Measurements from ENCODE around the gene FOXF1. TPM values are rescaled to one million over a fixed set of nuclear protein-coding genes. Genes with fewer than 3 reads are reported as not detected.

FOXF1 gene
- total and polyA plus RNA-seq, 9 donors = 0.22 to 1.5 (median 0.45) TPM

DNA sequence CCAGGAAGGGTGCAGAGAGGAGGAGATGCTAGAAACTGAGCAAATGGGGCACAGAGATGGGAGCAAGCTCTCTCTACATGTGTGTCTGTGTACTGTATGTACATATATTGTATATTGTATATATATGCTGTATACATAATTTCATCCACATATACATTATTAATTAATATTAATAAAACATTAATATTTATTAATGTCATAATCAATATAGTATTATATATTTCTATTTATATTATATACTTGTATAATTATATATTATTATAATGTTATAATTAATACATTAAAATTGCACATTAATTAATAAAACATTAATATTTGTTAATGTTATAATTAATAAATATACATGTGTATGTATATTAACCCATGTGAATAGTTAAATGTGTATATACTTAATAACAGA, 31.5 kb upstream of the FOXF1 start:
- TF ChIP-seq, protein P1, sequence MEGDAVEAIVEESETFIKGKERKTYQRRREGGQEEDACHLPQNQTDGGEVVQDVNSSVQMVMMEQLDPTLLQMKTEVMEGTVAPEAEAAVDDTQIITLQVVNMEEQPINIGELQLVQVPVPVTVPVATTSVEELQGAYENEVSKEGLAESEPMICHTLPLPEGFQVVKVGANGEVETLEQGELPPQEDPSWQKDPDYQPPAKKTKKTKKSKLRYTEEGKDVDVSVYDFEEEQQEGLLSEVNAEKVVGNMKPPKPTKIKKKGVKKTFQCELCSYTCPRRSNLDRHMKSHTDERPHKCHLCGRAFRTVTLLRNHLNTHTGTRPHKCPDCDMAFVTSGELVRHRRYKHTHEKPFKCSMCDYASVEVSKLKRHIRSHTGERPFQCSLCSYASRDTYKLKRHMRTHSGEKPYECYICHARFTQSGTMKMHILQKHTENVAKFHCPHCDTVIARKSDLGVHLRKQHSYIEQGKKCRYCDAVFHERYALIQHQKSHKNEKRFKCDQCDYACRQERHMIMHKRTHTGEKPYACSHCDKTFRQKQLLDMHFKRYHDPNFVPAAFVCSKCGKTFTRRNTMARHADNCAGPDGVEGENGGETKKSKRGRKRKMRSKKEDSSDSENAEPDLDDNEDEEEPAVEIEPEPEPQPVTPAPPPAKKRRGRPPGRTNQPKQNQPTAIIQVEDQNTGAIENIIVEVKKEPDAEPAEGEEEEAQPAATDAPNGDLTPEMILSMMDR (IDR thresholded peaks at IDR 0.05) = no peak
- TF ChIP-seq POLR2A (IDR thresholded peaks at IDR 0.05) = no peak
- TF ChIP-seq EP300 (IDR thresholded peaks at IDR 0.05) = no peak
- intact Hi-C loops (cut with DNase I) = no loop called here
- H3K9me3 ChIP-seq = peaks cover 0 to 2% of the 10 kb centered on the region in 2 donors
- H3K27me3 ChIP-seq = no peaks in the 10 kb centered on the region
- H3K4me3 ChIP-seq = no peak overlapping the region
- H3K27ac ChIP-seq = no peak overlapping the region
- no peaks in the 10 kb centered on the region for H3K4me1 ChIP-seq (ENCODE audit: insufficient read depth)
- no peak for DNase-seq
- H3K36me3 ChIP-seq = no peaks in the 10 kb centered on the region

DNA sequence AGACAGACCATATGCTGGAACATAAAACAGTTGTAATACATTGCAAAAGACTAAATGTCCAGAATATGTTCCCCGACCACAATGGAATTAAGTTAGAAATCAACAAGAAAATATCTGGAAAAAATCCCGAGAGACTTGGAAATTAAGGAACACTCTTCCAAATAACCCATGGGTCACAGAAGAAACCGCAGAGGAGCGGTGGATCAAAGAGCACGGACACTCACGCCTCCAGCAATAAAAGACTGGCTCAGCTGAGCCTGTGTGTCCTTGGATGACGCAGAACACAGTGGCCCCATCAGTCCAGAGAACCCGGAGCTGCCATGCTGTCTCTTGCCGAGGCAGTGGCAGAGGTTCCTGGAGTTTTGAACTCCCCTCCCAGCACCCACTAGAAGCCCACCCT, 30.9 kb upstream of the FOXF1 start:
- Histone ChIP-seq H3K27me3 (no peaks in the 10 kb centered on the region), H3K27ac (no peak overlapping the region), H3K36me3 (no peaks in the 10 kb centered on the region), H3K4me3 (no peak overlapping the region), H3K9me3 (peaks cover 0 to 8% of the 10 kb centered on the region in 2 donors), H3K4me1 (ENCODE audit: insufficient read depth) (no peaks in the 10 kb centered on the region)
- no peak for TF ChIP-seq POLR2A (IDR thresholded peaks at IDR 0.05)
- TF ChIP-seq EP300 (IDR thresholded peaks at IDR 0.05) = no peak
- TF ChIP-seq, protein P1 (IDR thresholded peaks at IDR 0.05) = no peak
- DNase-seq = peak in 2 of 5 donors; percentile 20 to 37
- intact Hi-C loops (cut with DNase I) = no loop called here
- WGBS, 3 donors = 7 to 16% (median 12%) methylated on average over 9 of the region's 9 CpGs

DNA sequence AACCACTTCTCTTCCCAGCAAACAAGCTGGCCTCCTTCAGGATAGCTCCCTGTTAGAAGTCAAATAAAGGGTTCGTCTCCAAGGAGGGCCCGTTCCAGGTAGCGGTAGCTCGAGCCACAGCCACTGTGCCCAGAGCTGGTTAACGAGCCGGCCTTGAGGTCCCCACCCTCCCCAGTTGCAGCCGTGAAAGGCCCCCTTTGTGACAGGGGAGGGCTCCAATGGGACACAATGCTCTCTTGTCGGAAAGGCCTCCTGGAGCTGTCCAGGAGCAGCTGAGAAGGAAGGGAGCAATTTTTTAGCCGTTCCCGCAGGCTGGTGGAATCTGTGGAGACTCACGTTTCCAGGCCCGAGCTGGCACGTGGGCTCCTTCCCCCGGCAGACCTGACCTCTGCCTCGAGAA, 29.9 kb upstream of the FOXF1 start:
- intact Hi-C loops (cut with DNase I) = no loop called here
- H3K27ac ChIP-seq = no peak overlapping the region
- DNase-seq = no peak
- H3K9me3 ChIP-seq = peaks cover 0 to 11% of the 10 kb centered on the region in 2 donors
- no peaks in the 10 kb centered on the region for H3K4me1 ChIP-seq (ENCODE audit: insufficient read depth)
- WGBS, 3 donors = 40 to 55% (median 50%) methylated on average over 15 of the region's 15 CpGs
- no peaks in the 10 kb centered on the region for H3K36me3 ChIP-seq
- TF ChIP-seq EP300 (IDR thresholded peaks at IDR 0.05) = no peak
- TF ChIP-seq, protein P1 (IDR thresholded peaks at IDR 0.05) = no peak
- no peaks in the 10 kb centered on the region for H3K27me3 ChIP-seq
- H3K4me3 ChIP-seq = no peak overlapping the region

DNA sequence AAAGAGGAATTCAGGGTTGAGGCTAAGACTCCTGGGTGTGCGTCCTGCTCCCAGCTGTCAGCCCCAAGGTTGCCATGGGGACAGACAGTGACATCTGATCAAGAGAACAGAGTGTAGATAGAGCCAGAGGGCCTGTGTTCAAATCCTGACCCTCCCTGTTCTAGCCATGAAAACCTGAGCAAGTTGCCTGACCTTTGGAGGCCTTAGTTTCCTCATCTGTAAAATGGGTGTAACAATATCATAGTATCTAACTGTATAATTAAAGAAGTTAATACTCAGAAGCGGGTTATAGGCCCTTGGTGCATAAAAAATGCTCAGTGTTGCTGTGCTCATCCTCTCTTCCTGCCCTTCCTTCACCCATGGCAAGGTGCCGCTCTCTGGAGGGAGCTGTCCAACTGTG, 28.7 kb upstream of the FOXF1 start:
- H3K4me3 ChIP-seq = no peak overlapping the region
- H3K27ac ChIP-seq = no peak overlapping the region
- peaks cover 0 to 11% of the 10 kb centered on the region in 2 donors for H3K9me3 ChIP-seq
- no peaks in the 10 kb centered on the region for H3K4me1 ChIP-seq (ENCODE audit: insufficient read depth)
- 80 to 91% (median 84%) methylated on average over 3 of the region's 3 CpGs for WGBS, 3 donors
- intact Hi-C loops (cut with DNase I) = no loop called here
- H3K36me3 ChIP-seq = no peaks in the 10 kb centered on the region
- H3K27me3 ChIP-seq = no peaks in the 10 kb centered on the region
- DNase-seq = no peak
- TF ChIP-seq EP300 (IDR thresholded peaks at IDR 0.05) (no peak), POLR2A (IDR thresholded peaks at IDR 0.05) (no peak)
- TF ChIP-seq, protein P1 (IDR thresholded peaks at IDR 0.05) = no peak

DNA sequence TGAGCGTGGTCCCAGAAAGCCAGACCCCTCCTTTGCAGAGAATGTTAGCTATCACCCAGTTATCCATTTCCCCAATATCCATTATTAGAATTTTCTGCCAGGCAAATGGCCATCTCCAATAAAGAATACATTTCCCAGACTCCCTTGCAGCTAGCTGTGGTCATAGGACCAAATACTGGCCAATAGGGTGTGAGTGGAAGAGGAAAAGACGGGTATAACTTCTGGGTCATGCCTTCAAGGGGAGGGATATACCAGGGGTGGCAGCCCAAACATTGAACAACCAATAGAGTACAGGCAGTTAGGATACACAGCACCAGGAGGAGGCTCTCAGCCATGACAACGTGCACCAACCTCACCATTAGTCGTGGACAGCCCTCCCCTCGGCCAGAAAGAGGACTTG, 26.1 kb upstream of the FOXF1 start:
- 62 to 79% (median 65%) methylated on average over 5 of the region's 5 CpGs for WGBS, 3 donors
- no peaks in the 10 kb centered on the region for H3K36me3 ChIP-seq
- H3K9me3 ChIP-seq = peaks cover 0 to 11% of the 10 kb centered on the region in 2 donors
- H3K4me3 ChIP-seq = no peak overlapping the region
- intact Hi-C loops (cut with DNase I) = no loop called here
- no peaks in the 10 kb centered on the region for H3K27me3 ChIP-seq
- H3K27ac ChIP-seq = no peak overlapping the region
- H3K4me1 ChIP-seq (ENCODE audit: insufficient read depth) = no peaks in the 10 kb centered on the region
- no peak for TF ChIP-seq POLR2A (IDR thresholded peaks at IDR 0.05)
- TF ChIP-seq, protein P1 (IDR thresholded peaks at IDR 0.05) = no peak
- TF ChIP-seq EP300 (IDR thresholded peaks at IDR 0.05) = no peak
- DNase-seq = no peak
